GM12874 (cell line): ENCODE data around the gene SRMS.

Experiments used
- CTCF ChIP-seq: IDR thresholded peaks from 2 replicates; pipeline ENCODE4 v1.5.1; 2011; ENCODE audit warnings: low read depth, mild to moderate bottlenecking, control low read depth, low read length, moderate library complexity; ENCODE audit not compliant: insufficient read depth

SRMS gene, protein sequence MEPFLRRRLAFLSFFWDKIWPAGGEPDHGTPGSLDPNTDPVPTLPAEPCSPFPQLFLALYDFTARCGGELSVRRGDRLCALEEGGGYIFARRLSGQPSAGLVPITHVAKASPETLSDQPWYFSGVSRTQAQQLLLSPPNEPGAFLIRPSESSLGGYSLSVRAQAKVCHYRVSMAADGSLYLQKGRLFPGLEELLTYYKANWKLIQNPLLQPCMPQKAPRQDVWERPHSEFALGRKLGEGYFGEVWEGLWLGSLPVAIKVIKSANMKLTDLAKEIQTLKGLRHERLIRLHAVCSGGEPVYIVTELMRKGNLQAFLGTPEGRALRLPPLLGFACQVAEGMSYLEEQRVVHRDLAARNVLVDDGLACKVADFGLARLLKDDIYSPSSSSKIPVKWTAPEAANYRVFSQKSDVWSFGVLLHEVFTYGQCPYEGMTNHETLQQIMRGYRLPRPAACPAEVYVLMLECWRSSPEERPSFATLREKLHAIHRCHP

DNA sequence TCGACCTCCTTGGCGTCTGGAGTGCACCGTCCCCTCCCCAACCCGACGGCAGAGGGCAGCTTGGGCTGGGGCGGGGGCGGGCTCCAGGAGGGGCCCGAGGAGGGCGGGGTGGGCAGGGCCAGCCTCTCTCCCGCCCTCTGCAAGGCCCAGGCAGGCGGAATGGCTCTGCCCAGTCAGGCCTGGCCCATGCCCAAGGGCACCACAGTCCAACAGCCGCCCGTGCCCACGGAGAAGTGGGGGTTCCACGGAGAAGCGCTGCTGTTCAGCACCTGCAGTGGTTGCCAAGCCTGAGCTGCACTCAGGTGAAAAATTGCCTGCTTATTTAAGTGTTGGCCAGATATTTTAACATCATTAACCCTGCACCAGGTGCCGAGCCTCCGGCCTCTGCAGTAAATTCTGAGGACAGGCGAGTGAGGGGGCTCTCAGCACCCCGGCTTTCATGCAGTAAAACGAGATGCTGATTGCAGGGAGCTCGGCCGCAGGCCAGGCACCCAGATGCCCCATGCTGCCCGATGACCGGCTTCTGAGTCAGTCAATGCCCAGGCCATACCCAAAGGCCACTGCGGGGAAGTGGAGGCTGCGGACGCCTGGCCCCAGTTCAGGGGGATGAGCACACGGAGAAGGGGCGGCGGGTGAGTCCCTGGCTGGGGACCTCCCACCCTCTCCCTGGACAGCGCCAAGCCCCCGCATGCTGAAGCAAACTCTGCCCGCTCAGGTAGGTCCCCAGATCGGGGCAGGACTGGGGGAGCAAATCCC, at the start of gene SRMS:
SRMS (minus strand) TSS at position 25 of the 756 bp plus-strand sequence. CDS start 286 bp downstream, outside the sequence.
- TF ChIP-seq CTCF = no peak

- TF ChIP-seq CTCF = no peak
Measured at GRCh38 chr20:63596423-63596822, 48.9 kb upstream of the SRMS start.

GRCh38 chr20:63595416-63596127, 48.0 kb upstream of the SRMS start:
- no peak for TF ChIP-seq CTCF

GRCh38 chr20:63594043-63594561, 46.6 kb upstream of the SRMS start:
- TF ChIP-seq CTCF = no peak

- no peak for TF ChIP-seq CTCF
Measured at GRCh38 chr20:63592661-63593060, 45.1 kb upstream of the SRMS start.

- TF ChIP-seq CTCF = no peak
Measured at GRCh38 chr20:63591786-63592355, 44.3 kb upstream of the SRMS start.
